B cell (primary cell): ENCODE measurements around the gene ATP8A2. TPM values are rescaled to one million over a fixed set of nuclear protein-coding genes. Genes with fewer than 3 reads are reported as not detected.

ENCODE experiments used
- ATAC-seq: fragments of 200-7000 bp; cut with Tn5 transposase; one replicate; pipeline ENCODE4 v1.10.0; 2021; ENCODE audit warnings: low read depth, mild to moderate bottlenecking, moderate number of reproducible peaks, moderate library complexity
- CTCF ChIA-PET: fragments of 350-600 bp; sonication (Branson Sonifier 250); formaldehyde crosslinking; loops from one replicate; lab custom pipeline; 2021; ENCODE audit warnings: antibody characterized with exemption, inconsistent platforms; lab: Charles Lee
- POLR2A ChIA-PET: fragments of 350-600 bp; sonication (Branson Sonifier 250); formaldehyde crosslinking; loops from one replicate; lab custom pipeline; 2021; ENCODE audit warnings: antibody characterized with exemption; lab: Charles Lee
- DNase-seq: peaks from one replicate; pipeline ENCODE4 v3.0.0; 2013
- H2AFZ ChIP-seq: 2 replicates; pipeline ENCODE4 v1.6.1; 2012; ENCODE audit warnings: mild to moderate bottlenecking, low read depth, low read length; ENCODE audit not compliant: insufficient read depth, poor library complexity, severe bottlenecking
- H3K27ac ChIP-seq, 2 donors: 1 replicate in 1 of 2; 2 replicates in 1 of 2; pipeline ENCODE4 v1.5.1; 2012 to 2013; ENCODE audit warnings: low read length in 2 of 2, mild to moderate bottlenecking in 2 of 2, moderate library complexity in 1 of 2
- H3K27me3 ChIP-seq, 4 experiments: fragments of 200-600 bp in 1 of 4; sonication (generic) in 1 of 4; replicated peaks in 1 of 4; 1 replicate in 2 of 4; 2 replicates in 2 of 4; pipeline versions ENCODE4 v1.6.1 to v1.7.0; 2013 to 2016; ENCODE audit warnings: low read length in 3 of 4, mild to moderate bottlenecking in 2 of 4, mixed read lengths in 1 of 4, moderate library complexity in 1 of 4; ENCODE audit not compliant: insufficient read depth in 4 of 4, control insufficient read depth in 3 of 4; ENCODE audit errors: control extremely low read depth in 1 of 4
- H3K36me3 ChIP-seq, 2 experiments: replicated peaks in 1 of 2; 1 replicate in 1 of 2; 2 replicates in 1 of 2; pipeline versions ENCODE4 v1.6.1 to v1.7.1; 2013; ENCODE audit warnings: low read length in 1 of 2; ENCODE audit not compliant: insufficient read depth in 2 of 2, control insufficient read depth in 1 of 2; ENCODE audit errors: control extremely low read depth in 1 of 2, extremely low read depth in 1 of 2
- H3K4me1 ChIP-seq, 2 donors: fragments of 200-600 bp in 1 of 2; sonication (generic) in 1 of 2; 1 replicate in 1 of 2; 2 replicates in 1 of 2; pipeline versions ENCODE4 v1.5.1 to v1.6.1; 2013 to 2017; ENCODE audit warnings: low read length in 2 of 2; ENCODE audit not compliant: control insufficient read depth in 2 of 2, insufficient read depth in 2 of 2
- H3K4me2 ChIP-seq: replicated peaks from 2 replicates; pipeline ENCODE3; 2012; ENCODE audit warnings: mild to moderate bottlenecking, low read depth, low read length; ENCODE audit not compliant: poor library complexity, severe bottlenecking
- H3K4me3 ChIP-seq, 5 experiments: fragments of 200-600 bp in 1 of 5; sonication (generic) in 1 of 5; 1 replicate in 3 of 5; 2 replicates in 2 of 5; pipeline versions ENCODE4 v1.5.1 to v1.7.0; 2011 to 2016; ENCODE audit warnings: low read length in 4 of 5, mild to moderate bottlenecking in 4 of 5, low read depth in 2 of 5, control low read depth in 1 of 5, moderate library complexity in 1 of 5; ENCODE audit not compliant: insufficient read depth in 1 of 5; ENCODE audit errors: control extremely low read depth in 1 of 5, extremely low read depth in 1 of 5
- H3K79me2 ChIP-seq: fragments of 200-600 bp; sonication (generic); one replicate; pipeline ENCODE4 v1.6.0; 2016; ENCODE audit warnings: low read length; ENCODE audit not compliant: control insufficient read depth, insufficient read depth
- H3K9ac ChIP-seq: fragments of 200-600 bp; sonication (generic); 2 replicates; pipeline ENCODE4 v1.6.1; 2017; ENCODE audit warnings: mild to moderate bottlenecking, low read length, moderate library complexity
- H3K9me3 ChIP-seq, 3 donors: one replicate each; pipeline versions ENCODE4 v1.6.1 to v1.7.1; 2013; ENCODE audit warnings: low read length in 2 of 3; ENCODE audit not compliant: control insufficient read depth in 2 of 3, insufficient read depth in 1 of 3; ENCODE audit errors: control extremely low read depth in 1 of 3
- H4K20me1 ChIP-seq: 2 replicates; pipeline ENCODE4 v1.6.0; 2012; ENCODE audit warnings: mild to moderate bottlenecking, low read length; ENCODE audit not compliant: insufficient read depth, control insufficient read depth, poor library complexity, severe bottlenecking
- H3K27ac Mint-ChIP-seq: one replicate; pipeline ENCODE4 v1.8.0; 2021; ENCODE audit warnings: mixed read lengths
- H3K27me3 Mint-ChIP-seq: one replicate; pipeline ENCODE4 v1.8.0; 2021; ENCODE audit warnings: mixed read lengths
- H3K4me1 Mint-ChIP-seq: one replicate; pipeline ENCODE4 v1.8.0; 2021; ENCODE audit warnings: mixed read lengths
- H3K4me3 Mint-ChIP-seq: one replicate; pipeline ENCODE4 v1.8.0; 2021; ENCODE audit warnings: mixed read lengths
- H3K9me3 Mint-ChIP-seq: one replicate; pipeline ENCODE4 v1.8.0; 2022; ENCODE audit warnings: mixed read lengths; ENCODE audit not compliant: insufficient read depth
- CTCF ChIP-seq: fragments of 200-600 bp; IDR thresholded peaks from one replicate; pipeline ENCODE4 v1.8.0; 2022; ENCODE audit warnings: antibody characterized with exemption, mild to moderate bottlenecking
- EZH2 ChIP-seq: IDR thresholded peaks from 2 replicates; pipeline ENCODE4 v1.6.1; 2012; ENCODE audit warnings: borderline replicate concordance, low read depth, mild to moderate bottlenecking, moderate library complexity, low read length; ENCODE audit not compliant: insufficient read depth, poor library complexity, severe bottlenecking
- WGBS: methylation state at CpG from one replicate; pipeline ENCODE4 v1.1.5; 2013; ENCODE audit warnings: missing lambda C conversion rate; ENCODE audit not compliant: insufficient coverage; 5-methylcytosine and 5-hydroxymethylcytosine counted together
- intact Hi-C: fragments of 100-400 bp; cut with micrococcal nuclease; formaldehyde crosslinking; loops from one replicate; pipeline ENCODE4 v1.10.0; 2022
- polyA plus RNA-seq: library from polyadenylated mRNA; depleted of rRNA; stranded (reverse); fragments of >200 nt; gene quantifications from 2 replicates; pipeline ENCODE4 v1.2.3, GENCODE V29; 2012
- total RNA-seq, 2 donors: library from RNA; stranded (reverse); fragments of 120-200 nt in 1 of 2; gene quantifications; 1 replicate in 1 of 2; 2 replicates in 1 of 2; pipeline versions ENCODE4 v1.2.3 to v1.2.4, GENCODE V29; 2013 to 2022

Gene ATP8A2
- total and polyA plus RNA-seq, 2 donors (not counting 1 experiment from before 2014, with no cell fraction given) = not detected

- no peaks in the 10 kb centered on the region for H3K4me1 Mint-ChIP-seq
- no peak overlapping the region for H3K9ac ChIP-seq
- H3K27ac ChIP-seq = no peak overlapping the region
- ATAC-seq = no peak
- H3K4me1 ChIP-seq = no peaks in the 10 kb centered on the region
- H3K27me3 Mint-ChIP-seq = no peaks in the 10 kb centered on the region
- H3K9me3 Mint-ChIP-seq = no peaks in the 10 kb centered on the region
- ChIA-PET POLR2A (no interaction called here), CTCF (no interaction called here)
- H3K4me3 ChIP-seq = no peak overlapping the region
- H4K20me1 ChIP-seq = no peaks in the 10 kb centered on the region
- no CpG with 5 or more reads among the region's 1 CpG for WGBS
- no peaks in the 10 kb centered on the region for H3K27me3 ChIP-seq
- H3K79me2 ChIP-seq = no peaks in the 10 kb centered on the region
- TF ChIP-seq CTCF (no peak), EZH2 (no peak)
- intact Hi-C loops = no loop called here
- H3K9me3 ChIP-seq = peaks cover 0 to 3% (median 0%) of the 10 kb centered on the region in 3 donors
- H3K27ac Mint-ChIP-seq = no peak overlapping the region
- H2AFZ ChIP-seq = no peak overlapping the region
- H3K4me3 Mint-ChIP-seq = no peak overlapping the region
- H3K4me2 ChIP-seq = no peak overlapping the region
- DNase-seq = no peak
- H3K36me3 ChIP-seq = no peaks in the 10 kb centered on the region
These were observed 395.2 kb downstream of the ATP8A2 start for GRCh38 chr13:25766991-25767390.

- Histone ChIP-seq H3K4me2 (no peak overlapping the region), H3K9me3 (peaks cover 0 to 3% (median 0%) of the 10 kb centered on the region in 3 donors), H3K4me1 (no peaks in the 10 kb centered on the region), H2AFZ (no peak overlapping the region), H3K4me3 (no peak overlapping the region), H3K36me3 (no peaks in the 10 kb centered on the region), H4K20me1 (no peaks in the 10 kb centered on the region), H3K27ac (no peak overlapping the region), H3K79me2 (no peaks in the 10 kb centered on the region), H3K27me3 (no peaks in the 10 kb centered on the region), H3K9ac (no peak overlapping the region)
- Mint-ChIP-seq H3K27me3 (no peaks in the 10 kb centered on the region), H3K4me1 (no peaks in the 10 kb centered on the region), H3K27ac (no peak overlapping the region), H3K9me3 (no peaks in the 10 kb centered on the region), H3K4me3 (no peak overlapping the region)
- intact Hi-C loops = no loop called here
- ATAC-seq (no peak), DNase-seq (no peak)
- CTCF ChIA-PET = no interaction called here
- 100% methylated on average over 1 of the region's 4 CpGs for WGBS
- POLR2A ChIA-PET = no interaction called here
- no peak for TF ChIP-seq EZH2
- TF ChIP-seq CTCF = no peak
These were observed 396.6 kb downstream of the ATP8A2 start for GRCh38 chr13:25768376-25768775.
